ENCODE measurements around the gene ADAD1.

The ADAD1 gene

GRCh38 chr4:122476745-122477144 is 97.9 kb downstream of the ADAD1 start:
- Histone ChIP-seq H3K27ac (ENCODE audit: low read depth, low read length) (no peak overlapping the region), H3K4me1 (ENCODE audit: control insufficient read depth, low read length) (no peaks in the 10 kb centered on the region), H3K79me2 (ENCODE audit: control insufficient read depth, low read length) (no peaks in the 10 kb centered on the region), H3K9me3 (ENCODE audit: control insufficient read depth, insufficient read depth, low read length) (no peaks in the 10 kb centered on the region), H3K4me2 (ENCODE audit: low read length) (no peak overlapping the region), H3F3A (ENCODE audit: control insufficient read depth, insufficient read depth) (no peaks in the 10 kb centered on the region), H3K9me2 (replicated peaks; ENCODE audit: control insufficient read depth, low read length) (no peaks in the 10 kb centered on the region), H3K27me3 (ENCODE audit: control insufficient read depth, low read length) (no peaks in the 10 kb centered on the region), H3K4me3 (ENCODE audit: low read length) (no peak overlapping the region), H3K36me3 (ENCODE audit: control insufficient read depth, low read length) (no peaks in the 10 kb centered on the region), H4K20me1 (ENCODE audit: control insufficient read depth, insufficient read depth, low read depth, low read length) (no peaks in the 10 kb centered on the region)
- TF ChIP-seq EZH2phosphoT487 (IDR thresholded peaks at IDR 0.05; ENCODE audit: borderline replicate concordance, low read length) (no peak), CTCF (IDR thresholded peaks at IDR 0.05; ENCODE audit: low read depth, low read length, poor library complexity, severe bottlenecking) (no peak)

All from DOHH2 (cell line).